Anterior cingulate cortex (tissue), 58 donors: ENCODE data around the gene RMDN2.
"Not testable (repeated sequence)": the region's sequence is repeated elsewhere in the genome, so short reads cannot be mapped to it uniquely, and the experiment has no call there.

Source experiments
- DNase-seq, 58 donors: peaks; one replicate each; lab custom pipeline; 2025; lab: John Stamatoyannopoulos, UW

RMDN2 gene

DNA sequence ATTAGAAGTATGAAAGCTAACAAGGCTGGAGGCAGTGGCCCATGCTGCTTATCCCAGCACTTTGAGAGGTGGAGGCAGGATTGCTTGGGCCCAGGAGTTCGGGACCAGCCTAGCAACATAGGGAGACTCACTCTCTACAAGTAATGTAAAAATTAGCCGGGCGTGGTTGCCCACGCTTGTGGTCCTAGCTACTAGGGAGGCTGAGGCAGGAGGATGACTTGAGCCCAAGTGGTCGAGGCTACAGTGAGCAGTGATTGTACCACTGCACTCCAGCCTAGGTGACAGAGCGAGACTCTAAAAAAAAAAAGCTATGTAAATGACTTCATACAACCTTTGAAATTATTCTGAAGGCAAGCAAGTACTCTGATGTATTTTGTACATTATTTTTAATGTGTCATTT, 1.5 kb downstream of the RMDN2 start:
- DNase-seq: no peak

GRCh38 chr2:37928377-37928776, 3.3 kb downstream of the RMDN2 start:
- DNase-seq: no peak

GRCh38 chr2:37930392-37930791, 5.3 kb downstream of the RMDN2 start:
- not testable (repeated sequence) for DNase-seq

DNA sequence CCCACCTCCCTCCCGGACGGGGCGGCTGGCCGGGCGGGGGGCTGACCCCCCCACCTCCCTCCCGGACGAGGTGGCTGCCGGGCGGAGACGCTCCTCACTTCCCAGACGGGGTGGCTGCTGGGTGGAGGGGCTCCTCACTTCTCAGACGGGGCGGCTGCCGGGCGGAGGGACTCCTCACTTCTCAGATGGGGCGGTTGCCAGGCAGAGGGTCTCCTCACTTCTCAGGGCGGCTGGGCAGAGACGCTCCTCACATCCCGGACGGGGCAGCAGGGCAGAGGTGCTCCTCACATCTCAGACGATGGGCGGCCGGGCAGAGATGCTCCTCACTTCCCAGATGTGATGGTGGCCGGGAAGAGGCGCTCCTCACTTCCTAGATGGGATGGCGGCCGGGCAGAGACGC, 7.8 kb downstream of the RMDN2 start:
- DNase-seq: not testable (repeated sequence)

DNA sequence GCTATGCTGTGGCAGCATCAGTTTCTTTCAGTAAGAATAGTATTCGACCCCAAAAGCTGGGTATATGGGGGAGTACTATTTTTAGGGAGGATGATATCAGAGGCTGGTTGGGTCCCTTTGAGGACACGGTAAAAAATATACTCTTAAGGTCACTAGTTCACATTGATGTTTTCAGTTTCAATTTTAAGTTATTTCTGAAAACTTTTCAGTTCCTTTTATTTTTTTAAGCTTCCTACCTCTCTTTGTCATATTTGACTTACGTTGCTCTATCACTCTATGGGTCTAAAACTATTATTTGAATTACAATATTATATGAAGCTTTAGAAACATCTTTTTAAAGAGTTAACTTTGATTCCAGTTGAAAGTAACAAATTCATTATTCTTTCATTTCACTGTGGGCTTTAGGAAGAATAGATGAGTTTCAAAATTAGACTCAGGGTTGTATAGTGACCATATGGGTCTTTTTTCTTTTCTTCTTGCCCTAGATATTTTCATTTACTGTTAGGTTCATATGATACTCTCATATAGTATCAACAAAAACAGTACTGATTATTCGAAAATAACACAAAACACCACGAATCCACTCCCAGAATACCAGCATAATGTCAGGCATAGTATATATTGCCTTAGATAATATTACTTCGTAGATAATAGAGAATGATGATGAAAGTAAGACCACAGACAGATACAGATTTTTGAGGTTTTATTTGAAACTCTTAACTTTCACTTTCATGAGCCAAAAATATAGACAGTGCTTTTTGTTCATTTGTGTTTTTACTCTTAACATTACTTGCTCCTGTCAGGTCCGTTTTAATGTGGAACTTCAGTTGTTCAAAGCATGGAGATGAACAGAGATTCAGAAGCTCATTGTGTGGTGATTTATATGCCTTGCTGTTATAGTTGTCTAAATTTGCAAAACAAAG, 9.8 kb downstream of the RMDN2 start:
- no peak for DNase-seq

- DNase-seq: not testable (repeated sequence)
These were observed 12.5 kb downstream of the RMDN2 start for GRCh38 chr2:37937568-37937967.

DNA sequence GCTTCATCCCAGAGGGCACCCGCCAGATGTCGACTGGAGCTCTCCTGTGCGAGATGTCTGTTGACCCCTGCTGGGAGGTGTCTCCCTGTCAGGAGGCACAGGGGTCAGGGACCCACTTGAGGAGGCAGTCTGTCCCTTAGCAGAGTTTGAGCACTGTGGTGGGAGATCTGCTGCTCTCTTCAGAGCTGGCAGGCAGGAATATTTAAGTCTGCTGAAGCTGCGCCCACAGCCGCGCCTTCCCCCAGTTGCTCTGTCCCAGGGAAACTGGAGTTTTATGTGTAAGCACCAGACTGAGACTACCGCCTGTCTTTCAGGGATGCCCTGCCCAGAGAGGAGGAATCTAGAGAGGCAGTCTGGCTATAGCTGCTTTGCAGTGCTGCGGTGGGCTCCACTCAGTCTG, 16.2 kb downstream of the RMDN2 start:
- not testable (repeated sequence) for DNase-seq

DNA sequence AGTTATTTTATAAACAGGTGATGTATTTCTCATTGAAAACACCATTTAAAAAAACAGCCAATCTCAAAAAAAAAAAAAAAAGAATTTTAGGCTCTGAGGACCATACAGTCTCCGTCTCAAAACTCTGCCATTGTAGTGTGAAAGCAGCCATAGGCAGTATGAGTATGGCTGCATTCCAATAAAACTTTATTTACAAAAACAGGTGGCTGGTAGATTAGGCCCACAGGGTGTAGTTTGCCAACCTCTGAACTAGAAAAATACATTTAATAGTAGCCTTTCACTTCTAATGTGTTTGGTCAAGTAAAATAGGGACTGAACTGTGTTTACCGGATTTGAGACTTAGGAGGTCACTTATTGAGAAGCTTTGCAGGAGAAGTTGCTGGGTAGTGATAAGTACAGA, 19.2 kb downstream of the RMDN2 start:
- DNase-seq: no peak

DNA sequence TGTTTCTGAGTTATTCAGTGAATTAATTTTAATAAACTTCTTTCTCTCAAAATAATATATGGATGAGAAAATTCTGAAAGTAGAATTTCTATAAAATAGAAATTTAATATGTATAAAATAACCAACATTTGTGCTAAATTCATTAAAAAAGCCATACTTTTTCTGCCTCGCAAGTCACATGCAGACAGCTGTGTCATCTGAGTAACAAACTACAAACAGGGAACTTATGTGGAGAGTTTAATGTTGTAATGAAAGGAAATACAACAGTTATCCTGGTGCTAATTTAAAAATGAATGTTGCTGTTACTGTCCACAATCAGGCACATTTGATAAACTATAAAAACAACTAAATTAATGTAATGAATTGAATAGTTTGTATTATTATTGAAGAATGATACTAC, 22.2 kb downstream of the RMDN2 start:
- DNase-seq: no peak

GRCh38 chr2:37962018-37962739, 37.1 kb downstream of the RMDN2 start:
- not testable (repeated sequence) for DNase-seq

GRCh38 chr2:37962740-37963121, 37.6 kb downstream of the RMDN2 start:
- DNase-seq: not testable (repeated sequence)

GRCh38 chr2:37963901-37964300, 38.8 kb downstream of the RMDN2 start:
- not testable (repeated sequence) for DNase-seq

GRCh38 chr2:37966326-37966725, 41.2 kb downstream of the RMDN2 start:
- DNase-seq: no peak

GRCh38 chr2:37969731-37970130, 44.6 kb downstream of the RMDN2 start:
- no peak for DNase-seq

DNA sequence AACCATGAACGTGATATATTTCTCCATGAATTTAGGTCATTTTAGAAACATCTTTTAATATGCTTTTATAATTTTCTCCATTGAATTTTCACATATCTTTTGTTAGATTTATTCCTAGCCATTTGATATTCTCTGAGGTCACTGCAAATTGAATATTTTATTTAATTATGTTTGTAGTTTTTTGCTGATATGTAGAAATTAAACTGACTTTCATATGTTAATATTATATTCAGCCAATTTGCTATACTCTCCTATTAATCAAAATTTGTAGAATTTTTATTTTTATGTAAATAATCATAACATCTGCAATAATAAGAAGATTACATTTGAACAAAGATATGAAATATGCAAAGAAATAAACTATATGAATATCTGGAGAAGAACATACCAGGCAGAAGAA, 46.9 kb downstream of the RMDN2 start:
- no peak for DNase-seq

DNA sequence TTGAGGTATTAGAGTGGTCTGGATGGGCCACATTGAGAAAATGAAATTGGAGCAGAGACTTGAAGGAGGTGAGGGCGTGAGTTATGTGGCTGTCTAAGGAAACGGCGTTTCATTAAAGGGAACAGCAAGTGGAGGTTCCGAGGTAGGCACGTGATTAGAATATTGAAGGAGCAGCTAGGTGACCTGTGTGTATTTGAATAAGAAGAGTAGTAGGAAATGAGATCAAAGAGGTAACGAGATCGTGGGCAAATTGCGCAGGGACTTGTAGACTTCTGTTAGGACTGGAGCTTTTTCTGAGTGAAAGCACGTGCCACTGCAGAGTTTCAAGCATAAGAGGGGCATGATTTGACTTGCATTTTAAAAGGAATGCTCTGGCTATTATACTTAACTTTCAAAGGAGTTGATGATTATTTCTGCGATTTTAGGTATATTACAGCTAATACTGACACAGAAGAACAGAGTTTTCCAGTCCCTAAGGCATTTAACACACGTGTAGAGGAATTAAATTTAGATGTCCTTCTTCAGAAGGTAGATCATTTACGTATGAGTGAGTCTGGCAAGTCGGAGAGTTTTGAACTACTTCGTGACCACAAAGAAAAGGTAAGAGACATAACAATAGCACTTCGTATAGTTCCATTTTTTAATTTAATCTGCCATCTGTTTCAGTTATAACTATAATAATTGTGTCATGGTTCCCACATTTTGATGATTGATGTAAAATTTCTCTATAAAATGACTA, 48.7 kb downstream of the RMDN2 start:
- no peak for DNase-seq

GRCh38 chr2:37975808-37976207, 50.7 kb downstream of the RMDN2 start:
- DNase-seq: no peak

- no peak for DNase-seq
These were observed 51.3 kb downstream of the RMDN2 start for GRCh38 chr2:37976411-37976810.

DNA sequence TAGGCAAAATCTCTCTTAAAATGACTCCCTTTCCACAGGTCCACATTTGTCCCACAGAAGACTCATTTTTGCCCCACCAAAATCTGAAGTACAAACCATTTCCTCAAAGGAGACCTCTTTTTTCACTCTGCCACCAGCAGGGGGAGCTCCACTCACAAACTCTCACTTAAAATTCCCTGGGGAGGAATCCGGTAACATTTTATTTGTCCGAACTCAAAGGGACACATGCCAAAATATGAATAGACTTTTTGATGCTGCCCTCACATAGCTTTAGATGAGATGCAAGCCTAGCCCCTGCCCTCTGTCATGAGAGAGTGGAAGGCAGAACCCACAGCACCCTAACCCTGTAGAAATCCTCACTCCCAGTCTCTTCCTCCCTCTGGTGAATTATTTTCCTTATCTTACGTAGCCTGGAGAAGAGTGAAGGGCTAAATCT, 57.1 kb downstream of the RMDN2 start:
- DNase-seq: peak in 46 of 58 donors; percentile 0 to 69 (median 20)

DNA sequence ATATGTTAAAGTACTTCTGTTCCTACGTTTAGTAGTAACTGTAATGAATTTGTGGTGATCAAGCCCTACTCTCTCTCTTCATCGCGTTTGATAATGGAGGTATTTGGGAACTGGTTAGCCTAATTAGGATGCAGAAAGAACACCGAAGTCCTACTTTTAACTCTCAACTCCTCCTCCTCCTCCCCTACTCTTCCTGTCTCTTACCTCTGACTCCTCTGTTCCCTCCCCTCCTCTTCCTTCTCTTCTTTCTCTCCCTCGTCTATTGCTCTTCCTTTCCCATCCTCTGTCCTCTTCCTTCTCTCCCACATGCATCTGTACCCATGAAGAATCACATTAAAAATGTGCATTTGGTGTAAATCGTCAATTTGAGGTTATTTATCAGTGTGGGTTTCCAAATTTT, 57.8 kb downstream of the RMDN2 start:
- DNase-seq: no peak

- no peak for DNase-seq
These were observed 58.6 kb downstream of the RMDN2 start for GRCh38 chr2:37983719-37984118.
